ENCODE data around the gene OR6P1.

The OR6P1 gene

GRCh38 chr1:158563853-158564252, 6.5 kb downstream of the OR6P1 start:
- H3K4me3 ChIP-seq (ENCODE audit: low read depth, low read length), result no peak overlapping the region
- DNase-seq (ENCODE audit: low read depth), result peak; percentile 31
- TF ChIP-seq POLR2A (IDR thresholded peaks at IDR 0.05; ENCODE audit: extremely low read depth, insufficient read length), result no peak
- TF ChIP-seq CTCF (IDR thresholded peaks at IDR 0.05; ENCODE audit: low read depth, low read length), result no peak
- TF ChIP-seq MAX (IDR thresholded peaks at IDR 0.05; ENCODE audit: low read depth, low read length), result no peak
- no peak for TF ChIP-seq MYC (IDR thresholded peaks at IDR 0.05; ENCODE audit: low read depth, low read length)

- DNase-seq (ENCODE audit: low read depth), result no peak
- TF ChIP-seq MAX (IDR thresholded peaks at IDR 0.05; ENCODE audit: low read depth, low read length) (no peak), MYC (IDR thresholded peaks at IDR 0.05; ENCODE audit: low read depth, low read length) (no peak), CTCF (IDR thresholded peaks at IDR 0.05; ENCODE audit: low read depth, low read length) (no peak), POLR2A (IDR thresholded peaks at IDR 0.05; ENCODE audit: extremely low read depth, insufficient read length) (no peak)
These were observed 10.7 kb downstream of the OR6P1 start for GRCh38 chr1:158559696-158560095.

GRCh38 chr1:158554352-158554751, 16.0 kb downstream of the OR6P1 start, which contains the start of gene OR6Y1:
TSS of gene OR6Y1 (minus strand) at chr1:158554405. CDS start at chr1:158548105, 6,300 bp downstream.
- H3K4me3 ChIP-seq (ENCODE audit: low read depth, low read length), result no peak within 1 kb of the TSS
- TF ChIP-seq POLR2A (IDR thresholded peaks at IDR 0.05; ENCODE audit: extremely low read depth, insufficient read length) (no peak), CTCF (IDR thresholded peaks at IDR 0.05; ENCODE audit: low read depth, low read length) (no peak), MAX (IDR thresholded peaks at IDR 0.05; ENCODE audit: low read depth, low read length) (no peak), MYC (IDR thresholded peaks at IDR 0.05; ENCODE audit: low read depth, low read length) (no peak)
- no peak for DNase-seq (ENCODE audit: low read depth)

More at GRCh38 chr1:158559696-158560095, 10.7 kb downstream of the OR6P1 start:
- H3K4me3 ChIP-seq (ENCODE audit: low read depth, low read length), result no peak overlapping the region

GRCh38 chr1:158552296-158552695, 18.1 kb downstream of the OR6P1 start:
- H3K4me3 ChIP-seq (ENCODE audit: low read depth, low read length), result no peak overlapping the region
- no peak for TF ChIP-seq MYC (IDR thresholded peaks at IDR 0.05; ENCODE audit: low read depth, low read length)
- TF ChIP-seq MAX (IDR thresholded peaks at IDR 0.05; ENCODE audit: low read depth, low read length), result no peak
- no peak for TF ChIP-seq CTCF (IDR thresholded peaks at IDR 0.05; ENCODE audit: low read depth, low read length)
- TF ChIP-seq POLR2A (IDR thresholded peaks at IDR 0.05; ENCODE audit: extremely low read depth, insufficient read length), result no peak
- DNase-seq (ENCODE audit: low read depth), result no peak

- TF ChIP-seq CTCF (IDR thresholded peaks at IDR 0.05; ENCODE audit: low read depth, low read length), result no peak
- TF ChIP-seq POLR2A (IDR thresholded peaks at IDR 0.05; ENCODE audit: extremely low read depth, insufficient read length), result no peak
- no peak for TF ChIP-seq MAX (IDR thresholded peaks at IDR 0.05; ENCODE audit: low read depth, low read length)
- no peak for TF ChIP-seq MYC (IDR thresholded peaks at IDR 0.05; ENCODE audit: low read depth, low read length)
- no peak for DNase-seq (ENCODE audit: low read depth)
- H3K4me3 ChIP-seq (ENCODE audit: low read depth, low read length), result no peak overlapping the region
These were observed 22.8 kb downstream of the OR6P1 start for GRCh38 chr1:158547533-158547932.

Data from NB4 (cell line).